ENCODE data around the gene HS6ST1.
"Not testable (repeated sequence)": the region's sequence is repeated elsewhere in the genome, so short reads cannot be mapped to it uniquely, and the experiment has no call there.

HS6ST1 gene

GRCh38 chr2:128267197-128267596 lies 51.5 kb downstream of the HS6ST1 start:
- DNase-seq (ENCODE audit: low read depth): not testable (repeated sequence)

DNA sequence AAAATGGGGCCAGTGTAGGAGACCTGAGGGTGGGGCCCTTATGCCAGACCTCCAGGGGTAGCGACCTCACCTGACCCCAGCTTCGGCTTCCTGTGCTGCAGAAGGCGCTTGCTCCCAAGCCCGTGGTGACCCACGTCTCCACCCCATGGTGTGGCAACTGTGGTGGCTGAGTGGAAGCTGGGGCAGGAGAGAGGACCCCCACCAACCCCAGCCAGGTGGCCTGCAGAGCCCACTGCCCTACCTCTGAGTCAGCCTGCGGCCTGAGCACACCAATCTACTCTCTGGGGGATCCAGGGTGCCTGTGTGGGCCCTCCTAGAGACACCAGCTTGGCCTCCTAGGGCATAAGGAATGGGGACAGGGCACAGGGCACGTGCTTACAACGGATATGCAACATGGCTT lies 52.2 kb downstream of the HS6ST1 start:
- not testable (repeated sequence) for DNase-seq (ENCODE audit: low read depth)

DNA sequence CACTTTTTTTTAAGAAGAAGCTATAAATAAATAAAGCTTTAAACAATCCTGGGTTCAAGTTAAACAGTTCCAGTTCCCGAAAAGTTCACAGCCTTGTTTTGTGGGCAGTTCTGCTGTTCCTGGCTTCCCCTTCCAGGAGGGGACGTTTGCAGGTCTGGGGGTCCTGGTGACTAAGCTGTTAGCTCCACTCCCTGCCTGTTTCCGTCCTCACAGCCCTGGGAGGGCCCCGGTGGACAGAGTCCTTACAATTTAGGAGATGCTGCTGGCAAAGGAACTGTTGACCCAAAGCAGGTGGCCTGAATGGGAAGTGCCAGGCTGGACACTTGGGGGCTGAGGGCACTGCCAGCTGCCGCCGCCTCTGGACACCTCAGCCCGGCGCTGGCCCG lies 53.1 kb downstream of the HS6ST1 start:
- not testable (repeated sequence) for DNase-seq (ENCODE audit: low read depth)

- no peak for DNase-seq (ENCODE audit: low read depth)
Measured at GRCh38 chr2:128264881-128265607, 53.6 kb downstream of the HS6ST1 start.

DNA sequence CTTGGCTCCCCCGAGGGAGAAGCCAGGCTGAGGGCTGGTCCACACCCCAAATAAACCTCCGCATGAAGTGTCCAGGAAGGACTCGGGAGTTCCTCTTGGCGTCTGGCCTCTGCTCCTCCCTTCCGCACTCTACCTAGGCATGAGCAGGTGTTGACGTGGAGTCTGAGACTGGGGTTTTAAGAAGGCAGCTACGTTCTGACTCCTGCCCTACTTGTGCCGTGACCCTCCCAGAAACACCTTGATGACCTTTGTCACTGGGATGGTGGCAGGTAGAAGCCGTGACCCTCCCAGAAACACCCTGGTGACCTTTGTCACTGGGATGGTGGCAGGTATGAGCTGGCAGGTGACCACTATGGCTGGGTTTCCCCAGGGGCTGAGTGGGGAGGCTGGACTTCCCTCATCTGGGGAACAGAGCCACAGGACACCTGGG lies 54.8 kb downstream of the HS6ST1 start:
- no peak for DNase-seq (ENCODE audit: low read depth)

GRCh38 chr2:128262315-128263253 lies 56.1 kb downstream of the HS6ST1 start:
- DNase-seq (ENCODE audit: low read depth): no peak

DNA sequence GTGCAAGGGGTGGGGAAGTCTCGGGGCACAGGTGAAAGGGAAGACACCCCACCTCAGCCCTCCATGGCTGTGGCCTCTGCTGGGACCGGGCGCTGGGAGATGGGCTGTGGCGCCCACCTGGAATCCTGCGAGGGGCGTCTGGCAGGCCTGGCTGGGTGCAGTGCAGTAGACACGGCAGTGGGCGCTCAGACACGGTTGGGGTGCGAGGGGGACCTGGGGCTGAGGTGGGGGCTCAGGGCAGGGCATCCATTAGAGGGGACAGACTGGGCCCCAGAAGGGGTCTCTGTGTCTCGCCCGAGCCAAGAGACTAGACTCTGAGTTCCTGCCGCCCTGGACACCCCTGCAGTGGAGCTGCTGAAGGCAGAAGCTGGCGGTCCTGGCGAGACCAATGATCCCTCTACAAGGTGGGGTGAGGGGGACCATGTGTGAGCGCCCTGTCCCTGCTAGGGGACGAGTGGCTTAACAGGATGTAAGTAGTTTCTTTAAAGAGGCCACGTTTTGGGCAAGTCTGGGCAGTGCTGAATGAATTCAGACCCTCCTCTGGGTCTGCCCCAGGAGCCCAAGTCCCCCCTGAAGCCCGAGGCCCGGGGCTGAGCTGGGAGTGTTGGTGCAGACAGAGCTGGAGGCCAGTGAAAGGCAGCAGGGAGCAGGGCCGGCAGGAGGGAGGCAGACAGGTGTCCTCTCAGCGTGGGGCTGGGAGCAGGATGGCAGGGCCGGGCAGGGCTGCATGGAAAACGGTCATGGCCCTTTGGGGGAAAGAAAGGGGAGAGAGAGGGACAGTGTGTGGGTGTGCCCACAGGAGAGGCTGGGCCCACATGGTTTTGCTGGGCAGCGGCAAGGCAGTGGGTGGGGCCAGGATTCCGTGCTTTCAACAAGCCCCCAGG lies 57.2 kb downstream of the HS6ST1 start:
- DNase-seq (ENCODE audit: low read depth): no peak

DNA sequence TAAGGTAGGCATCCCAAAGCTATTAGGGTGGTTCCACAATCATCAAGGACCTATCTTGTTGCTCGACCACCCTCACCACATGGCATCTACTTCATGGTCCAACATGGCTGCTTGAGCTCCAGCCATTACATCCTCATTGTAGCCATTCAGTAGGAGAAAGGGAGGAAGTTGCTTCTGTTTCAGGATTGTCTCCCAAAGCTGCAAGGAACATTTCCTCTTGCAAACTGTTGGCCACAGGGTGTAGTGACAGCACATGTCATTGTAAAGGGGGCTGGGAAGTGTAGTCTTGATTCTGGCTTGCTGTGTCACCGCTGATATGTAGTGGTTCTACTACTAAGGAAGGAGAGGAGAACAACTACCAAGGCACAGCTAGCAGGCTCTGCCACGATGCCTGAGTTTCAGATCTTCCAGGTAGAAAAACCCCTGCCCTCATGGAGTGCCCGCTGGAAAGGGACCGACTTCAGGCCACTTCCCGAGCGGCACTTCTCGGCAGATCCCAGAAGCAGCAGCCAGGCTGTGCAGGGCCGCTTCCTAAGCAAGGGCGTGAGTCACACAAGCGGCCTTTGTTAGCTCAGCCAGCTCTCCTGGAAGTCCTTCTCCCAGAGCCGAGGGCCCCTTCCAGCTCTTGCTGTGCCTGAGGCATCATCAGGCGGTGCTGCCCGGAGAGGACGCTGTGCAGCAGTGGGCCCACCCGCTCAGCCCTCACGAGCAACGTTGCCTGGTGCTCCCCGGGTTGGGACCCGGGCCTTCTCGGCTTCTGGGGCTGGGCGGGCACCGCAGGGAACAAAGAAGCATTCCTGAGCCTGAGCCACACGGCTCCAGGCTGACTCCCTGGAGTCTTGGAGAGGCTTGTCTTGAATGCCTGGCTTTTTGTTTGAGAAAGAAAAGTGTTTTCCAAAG lies 58.2 kb downstream of the HS6ST1 start:
- DNase-seq (ENCODE audit: low read depth): no peak

- no peak for DNase-seq (ENCODE audit: low read depth)
Measured at GRCh38 chr2:128259585-128259984, 59.1 kb downstream of the HS6ST1 start.

- DNase-seq (ENCODE audit: low read depth): no peak
Measured at GRCh38 chr2:128258218-128258617, 60.5 kb downstream of the HS6ST1 start.

GRCh38 chr2:128252501-128252900 lies 66.2 kb downstream of the HS6ST1 start:
- DNase-seq (ENCODE audit: low read depth): no peak

- DNase-seq (ENCODE audit: low read depth): not testable (repeated sequence)
Measured at GRCh38 chr2:128252086-128252485, 66.6 kb downstream of the HS6ST1 start.

GRCh38 chr2:128250229-128251025 lies 68.2 kb downstream of the HS6ST1 start:
- no peak for DNase-seq (ENCODE audit: low read depth)

DNA sequence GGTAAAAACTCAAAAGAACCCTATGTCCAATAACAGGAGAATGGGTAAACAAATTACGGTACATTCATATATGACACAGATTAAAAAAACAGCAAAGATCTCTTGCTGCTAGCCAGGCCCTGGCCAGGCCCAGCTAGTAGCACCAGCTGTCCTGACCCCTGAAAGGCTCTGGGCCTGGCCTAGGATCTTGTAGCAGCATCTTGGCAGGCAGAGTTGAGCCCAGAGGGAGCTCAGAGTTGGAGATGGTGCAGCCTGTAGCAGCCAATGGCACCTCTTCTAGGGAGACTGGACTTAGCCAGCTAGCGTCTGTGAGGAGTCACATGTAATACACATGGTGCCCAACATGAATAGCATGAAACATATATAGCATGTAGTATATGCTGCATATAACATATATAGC lies 69.1 kb downstream of the HS6ST1 start:
- no peak for DNase-seq (ENCODE audit: low read depth)

- DNase-seq (ENCODE audit: low read depth): no peak
Measured at GRCh38 chr2:128245813-128246212, 72.9 kb downstream of the HS6ST1 start.

DNA sequence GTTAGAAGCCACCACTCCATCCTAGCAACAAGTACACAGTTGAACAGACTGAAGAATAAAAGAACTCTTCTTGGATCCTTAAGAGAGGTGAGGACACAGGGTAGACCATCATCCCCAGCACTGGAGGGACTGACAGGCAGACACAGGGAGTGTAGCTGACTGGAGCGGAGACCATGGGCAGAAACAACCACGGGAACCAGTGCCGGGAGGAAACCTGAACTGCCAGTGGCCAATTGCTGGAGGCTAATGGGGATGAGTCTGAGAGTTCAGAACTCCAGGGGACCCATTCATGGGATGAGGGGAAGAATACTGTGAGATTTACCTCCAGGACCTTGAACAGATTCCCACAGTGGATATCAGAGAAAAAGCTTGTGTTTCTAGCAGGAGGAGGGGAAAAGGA lies 76.8 kb downstream of the HS6ST1 start:
- no peak for DNase-seq (ENCODE audit: low read depth)

DNA sequence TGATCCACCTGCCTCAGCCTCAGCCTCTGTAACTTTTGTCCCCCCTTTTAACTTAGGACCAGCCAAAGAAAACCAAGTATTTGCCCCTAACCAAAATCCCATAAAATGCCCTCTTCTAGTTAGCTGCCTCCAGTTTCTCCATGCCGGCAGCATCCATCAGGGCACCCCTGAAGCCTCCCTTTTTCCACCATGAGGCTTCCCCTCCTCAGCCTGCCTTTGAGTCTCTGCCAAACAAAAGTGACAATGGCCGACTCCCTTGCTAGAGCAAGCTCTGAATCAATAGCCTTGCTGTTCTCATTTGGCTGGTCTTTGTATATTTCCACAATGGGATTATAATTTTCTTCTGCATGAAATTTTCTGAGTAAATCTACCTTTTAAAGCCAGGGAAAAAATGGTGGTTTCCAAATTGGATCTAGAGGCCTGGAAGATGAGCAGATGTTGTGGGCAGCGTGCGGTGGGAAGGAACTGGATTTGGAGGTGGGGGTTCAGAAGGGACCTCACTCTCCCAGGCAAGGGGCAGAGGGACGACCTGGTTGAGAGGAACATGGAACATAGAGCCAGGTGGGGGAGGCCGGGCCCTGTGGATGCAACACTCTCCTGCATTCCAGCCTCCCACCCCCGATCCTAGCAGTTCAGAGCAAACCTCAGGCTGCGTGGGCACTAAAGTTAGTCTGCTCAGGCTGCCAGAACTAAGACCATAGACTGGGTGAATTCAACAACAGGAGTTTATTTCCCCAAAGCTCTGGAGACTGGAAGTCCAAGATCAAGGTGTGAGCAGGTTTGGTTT lies 80.6 kb downstream of the HS6ST1 start:
- DNase-seq (ENCODE audit: low read depth): no peak

GRCh38 chr2:128237081-128237534 lies 81.6 kb downstream of the HS6ST1 start:
- no peak for DNase-seq (ENCODE audit: low read depth)

DNA sequence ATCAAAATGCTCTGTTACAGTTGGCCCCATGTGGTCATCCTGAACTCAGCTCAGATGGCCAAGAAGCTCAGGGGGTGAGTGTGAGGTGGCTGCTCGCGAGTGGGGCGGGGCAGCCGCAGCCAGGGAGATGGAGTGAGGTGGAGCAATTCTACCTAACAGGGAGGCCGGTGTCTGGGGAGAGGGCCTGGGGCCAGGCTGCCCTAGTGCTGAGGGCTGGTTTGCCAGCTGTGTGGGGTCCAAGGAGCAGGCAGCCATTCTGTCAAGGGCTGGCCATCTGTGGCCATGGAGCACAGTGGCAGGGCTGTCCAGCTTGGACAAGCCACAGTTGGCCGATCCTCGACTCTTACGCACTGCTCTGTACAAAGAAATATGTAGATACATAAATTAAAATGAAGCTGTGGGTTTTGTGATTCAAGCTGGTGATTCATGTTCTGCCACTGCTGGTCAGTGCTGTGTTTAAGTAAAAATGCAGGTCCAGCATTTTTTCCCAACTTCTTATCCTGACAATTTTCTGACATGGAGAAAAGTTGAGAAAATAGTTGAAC lies 82.1 kb downstream of the HS6ST1 start:
- no peak for DNase-seq (ENCODE audit: low read depth)
